ENCODE measurements around the gene CLDN17. TPM values are rescaled to one million over a fixed set of nuclear protein-coding genes. Genes with fewer than 3 reads are reported as not detected.

Gene CLDN17
- not detected in 2 replicates for polyA plus RNA-seq (2014; cell fraction: cytosol; rRNA removed)
- not detected in 2 replicates for polyA plus RNA-seq (2014; cell fraction: nucleus; rRNA removed)

DNA sequence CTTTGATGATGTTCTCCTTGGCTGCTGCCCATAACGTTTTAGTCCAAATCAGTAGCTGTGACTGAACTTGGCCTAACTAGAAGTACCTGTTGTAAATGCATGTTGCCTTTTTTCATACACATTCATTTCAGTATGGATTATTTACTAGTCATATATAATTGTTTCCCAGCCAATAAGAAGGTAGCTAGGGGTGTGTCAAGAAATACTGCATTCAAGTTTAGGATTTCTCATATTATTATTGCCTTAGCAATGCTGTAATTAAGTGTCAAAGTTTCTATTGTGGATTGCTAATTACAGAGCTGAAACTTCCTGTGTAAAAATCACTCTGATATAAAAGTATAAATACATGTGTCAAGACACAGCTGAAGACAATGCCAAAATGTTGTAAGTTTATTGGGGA lies at the start of gene CLDN17:
TSS of gene CLDN17 (minus strand) at position 101 of the 400 bp plus-strand sequence. CDS start 188 bp downstream, outside the sequence.
- DNase-seq (ENCODE audit: low spot score) = no peak

DNA sequence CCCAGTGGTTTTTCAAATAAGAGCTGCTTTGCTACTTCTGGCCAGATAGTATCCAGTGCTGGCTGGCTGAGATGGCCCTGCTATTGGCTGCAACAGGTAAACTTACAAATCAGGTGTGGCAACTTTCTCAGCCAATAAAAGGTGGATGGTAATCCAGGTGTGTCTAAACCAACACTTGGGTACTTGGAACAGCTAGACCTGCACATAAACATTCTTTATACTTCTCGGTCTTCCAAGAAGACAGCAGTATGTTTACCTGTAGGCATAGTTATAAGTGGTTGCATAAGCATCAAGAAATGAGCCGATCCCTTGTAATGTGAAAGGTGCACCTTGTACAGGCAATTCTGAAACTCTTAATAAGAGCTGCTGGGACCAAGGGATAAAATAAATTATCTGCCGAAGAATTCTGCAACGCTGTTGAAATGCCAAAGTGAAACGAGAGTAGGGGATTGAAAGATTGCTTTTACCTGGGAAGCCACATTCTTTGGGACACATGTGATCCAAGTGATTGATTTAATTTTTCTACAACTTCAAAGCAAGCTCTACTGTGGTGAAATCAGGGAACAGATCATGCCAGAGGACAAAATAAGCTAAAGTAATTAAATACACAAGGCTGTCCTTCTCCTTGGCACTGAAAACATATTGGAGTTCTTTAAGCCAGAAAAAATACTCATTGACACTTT lies 49.6 kb upstream of the CLDN17 start, which contains the start of gene CLDN8:
TSS of gene CLDN8 (minus strand) at position 57 of the 683 bp plus-strand sequence. CDS start 172 bp downstream, outside the sequence.
- no peak for DNase-seq (ENCODE audit: low spot score)

DNA sequence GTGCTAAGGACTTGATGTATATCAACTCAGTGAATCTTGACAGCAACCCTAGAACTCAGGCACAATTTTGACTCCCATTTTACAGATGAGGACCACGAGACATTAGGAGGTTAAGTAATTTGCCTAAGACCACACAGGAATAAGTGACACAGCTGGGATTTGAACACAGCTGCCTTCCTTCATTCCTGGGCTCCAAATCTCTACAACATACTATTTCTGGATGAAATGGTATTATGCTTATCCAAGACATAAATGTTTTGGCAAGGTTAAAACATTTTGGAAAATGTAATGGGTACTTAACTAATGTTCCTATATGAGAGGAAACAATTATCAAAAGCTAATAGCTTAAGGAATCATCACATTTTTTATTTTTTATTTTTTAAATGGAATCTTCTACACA lies 44.5 kb upstream of the CLDN17 start:
- no peak for DNase-seq (ENCODE audit: low spot score)

DNA sequence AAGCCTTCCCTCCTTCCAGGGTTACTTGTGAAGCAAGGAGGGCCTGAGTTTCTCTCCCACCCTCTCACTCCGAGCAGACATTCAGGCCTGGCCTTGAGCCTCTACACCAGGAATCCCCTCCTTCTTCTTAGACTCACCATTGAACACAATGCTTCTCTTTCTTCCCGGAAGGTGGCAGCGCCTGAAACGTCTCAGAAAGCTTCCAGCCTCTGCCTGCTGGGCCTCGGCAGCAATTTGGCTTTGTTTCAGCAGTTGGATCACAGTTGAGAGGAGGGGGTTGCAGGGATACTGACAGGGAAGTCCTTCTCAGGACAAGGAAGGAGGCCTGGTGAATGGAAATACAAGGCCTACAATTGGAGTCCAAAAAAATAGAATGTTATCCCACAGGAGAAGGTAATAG lies 43.0 kb upstream of the CLDN17 start:
- no peak for DNase-seq (ENCODE audit: low spot score)

DNA sequence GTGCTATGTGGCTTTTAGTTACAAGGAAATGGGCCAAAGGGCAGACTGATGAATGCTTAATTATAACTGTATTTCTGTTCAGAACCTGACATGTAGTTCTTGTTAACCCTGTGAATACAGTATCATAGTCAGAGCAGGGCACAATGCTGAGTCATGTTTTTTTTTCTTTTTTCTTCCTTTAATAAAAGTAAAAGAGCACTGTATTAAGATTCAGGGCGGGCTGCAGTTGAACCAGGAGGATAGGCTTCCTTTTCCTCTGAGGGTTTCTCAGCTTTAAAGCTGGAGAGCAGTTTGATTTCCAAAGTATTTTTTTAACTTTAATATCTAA lies 40.6 kb upstream of the CLDN17 start:
- no peak for DNase-seq (ENCODE audit: low spot score)

DNA sequence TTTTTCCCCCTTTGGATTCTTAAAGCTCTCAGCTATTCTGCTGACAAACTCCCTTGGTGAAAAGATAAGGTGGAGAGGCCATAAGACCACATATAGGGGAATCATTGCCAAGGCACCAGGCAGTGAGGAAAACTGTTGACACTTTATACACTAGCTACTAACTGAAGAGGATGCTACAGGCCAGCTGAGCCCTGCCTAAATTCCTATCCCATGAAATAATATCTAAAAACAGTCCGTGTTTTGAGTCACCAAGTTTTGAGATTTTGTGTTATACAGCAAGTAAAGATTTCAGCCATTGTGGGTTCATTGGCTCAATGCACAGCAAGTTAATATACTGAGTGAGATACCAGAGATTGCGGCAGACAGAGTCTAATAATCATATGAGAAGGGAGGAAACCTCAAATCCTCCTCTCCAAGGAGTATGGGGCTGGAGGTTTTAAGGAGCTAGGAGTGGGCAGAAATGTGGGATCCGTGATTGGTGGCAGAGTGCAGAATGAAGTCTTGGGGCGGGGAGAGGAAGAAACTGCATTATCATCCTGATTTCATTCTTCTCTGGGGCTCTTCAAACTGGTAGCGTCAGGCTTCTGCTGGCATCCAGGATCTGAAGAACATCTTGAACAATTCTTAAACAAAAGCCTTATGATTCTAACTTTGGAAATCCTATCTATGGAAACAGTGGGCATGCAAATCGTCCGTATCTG lies 40.1 kb upstream of the CLDN17 start:
- DNase-seq (ENCODE audit: low spot score) = no peak

- no peak for DNase-seq (ENCODE audit: low spot score)
These were observed 33.4 kb upstream of the CLDN17 start for GRCh38 chr21:30200000-30200399.

- DNase-seq (ENCODE audit: low spot score) = peak; percentile 15
These were observed 28.2 kb upstream of the CLDN17 start for GRCh38 chr21:30194701-30195299.

GRCh38 chr21:30193201-30193600 lies 26.6 kb upstream of the CLDN17 start:
- DNase-seq (ENCODE audit: low spot score) = no peak

DNA sequence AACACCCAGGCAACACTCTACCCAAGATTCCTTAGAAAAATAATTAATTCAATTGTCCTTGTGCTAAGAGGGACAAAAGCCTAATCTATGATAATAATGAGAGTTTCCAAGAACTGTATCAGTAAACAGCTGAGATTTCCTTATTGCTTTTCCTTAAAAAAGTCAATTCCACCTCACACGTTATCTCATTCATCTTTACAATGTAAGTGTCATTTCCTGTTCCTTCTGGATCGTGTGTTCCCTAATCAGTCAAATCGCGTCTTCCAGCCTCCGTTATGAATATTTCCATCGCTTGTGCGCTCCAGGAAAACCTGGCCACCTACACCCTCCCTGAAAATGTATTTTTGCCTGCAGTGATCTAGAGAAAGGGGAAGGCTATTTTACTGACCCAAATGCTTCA lies 23.9 kb upstream of the CLDN17 start:
- DNase-seq (ENCODE audit: low spot score) = no peak

GRCh38 chr21:30189773-30190172 lies 23.2 kb upstream of the CLDN17 start:
- no peak for DNase-seq (ENCODE audit: low spot score)

DNA sequence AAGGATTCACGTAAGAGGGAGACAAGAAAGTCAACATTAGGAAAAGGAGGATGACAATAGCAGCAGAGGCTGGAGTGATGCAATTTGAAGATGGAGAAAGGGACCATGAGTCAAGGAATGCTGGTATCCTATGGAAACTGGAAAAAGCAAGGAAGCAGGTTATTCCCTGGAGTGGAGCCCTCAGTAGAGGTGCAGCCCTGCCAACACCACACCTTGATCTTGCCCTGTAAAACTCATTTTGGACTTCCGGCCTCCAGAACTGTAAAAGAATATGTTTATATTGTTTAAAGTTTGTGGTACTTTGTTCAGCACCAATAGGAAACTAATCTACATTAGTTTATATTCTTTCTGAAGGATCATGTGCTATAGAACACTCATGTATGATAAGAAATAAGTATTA lies 19.6 kb upstream of the CLDN17 start:
- no peak for DNase-seq (ENCODE audit: low spot score)

DNA sequence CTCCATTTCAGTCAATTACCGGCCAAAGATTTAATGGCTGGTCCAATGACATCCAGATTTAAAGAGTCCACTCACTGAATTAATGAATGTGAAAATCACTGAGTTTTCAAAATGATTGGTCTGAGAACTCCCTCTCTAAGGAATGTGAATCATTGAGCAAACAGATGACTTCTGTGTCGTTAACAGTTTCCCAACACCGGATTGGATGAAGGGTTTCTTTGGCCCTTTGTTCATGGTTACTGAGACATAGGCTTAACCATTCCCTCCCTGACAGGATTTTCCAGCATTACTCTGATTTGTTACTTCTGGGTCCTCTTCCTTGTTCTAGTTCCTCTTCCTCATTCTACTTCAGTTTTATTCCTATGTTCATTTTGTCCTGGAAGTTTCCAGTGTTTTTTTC lies 1.5 kb upstream of the CLDN17 start:
- no peak for DNase-seq (ENCODE audit: low spot score)

GRCh38 chr21:30166171-30166570 lies 434 bp downstream of the CLDN17 start:
- DNase-seq (ENCODE audit: low spot score) = no peak

DNA sequence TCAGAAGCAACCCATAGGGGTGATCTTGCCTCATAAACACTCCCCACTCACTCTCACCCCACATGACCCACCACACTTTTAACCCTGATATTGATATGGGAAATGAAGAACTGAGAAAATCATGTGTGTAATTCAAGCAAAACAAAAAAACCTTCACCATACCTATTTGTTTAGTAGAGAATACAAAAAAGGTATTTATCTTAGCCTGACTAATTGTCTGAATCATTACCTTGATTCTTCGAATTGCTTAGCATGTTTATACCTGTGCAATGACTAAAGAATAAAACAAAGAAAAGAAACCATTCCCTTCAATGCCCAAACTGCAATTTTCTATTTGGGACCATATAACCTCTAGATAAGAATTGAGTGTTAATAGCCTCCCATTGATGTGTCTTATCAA lies 1.8 kb downstream of the CLDN17 start:
- DNase-seq (ENCODE audit: low spot score) = no peak

DNA sequence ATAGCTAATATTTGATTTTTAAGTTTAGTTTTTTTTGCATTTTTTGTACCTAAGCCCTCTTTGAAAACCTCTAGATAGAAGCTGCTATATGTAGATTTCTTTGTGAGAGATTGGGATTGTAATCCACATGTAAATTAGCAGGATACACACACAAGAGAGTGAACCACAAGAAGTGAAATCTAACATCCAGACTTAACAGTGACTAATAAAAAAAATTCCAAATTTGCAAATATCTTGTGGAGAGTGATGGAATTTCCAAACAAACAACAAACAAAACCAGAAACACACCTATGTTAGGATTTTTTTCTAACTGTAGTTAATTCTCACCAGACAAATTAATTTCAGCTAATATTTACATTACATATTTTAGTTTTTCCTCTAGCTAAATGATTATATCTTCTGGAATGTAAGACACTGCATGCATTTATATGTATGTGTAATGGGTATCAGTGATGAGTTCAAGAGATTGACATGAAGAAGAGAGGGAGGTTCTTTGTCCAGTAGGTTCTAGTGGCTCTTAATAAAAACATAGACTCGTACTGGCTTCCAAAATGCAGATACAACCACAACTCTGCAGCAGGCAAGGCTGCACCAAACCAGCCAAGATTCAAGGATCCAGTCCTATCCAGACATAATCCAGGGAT lies 12.8 kb downstream of the CLDN17 start:
- DNase-seq (ENCODE audit: low spot score) = no peak

DNA sequence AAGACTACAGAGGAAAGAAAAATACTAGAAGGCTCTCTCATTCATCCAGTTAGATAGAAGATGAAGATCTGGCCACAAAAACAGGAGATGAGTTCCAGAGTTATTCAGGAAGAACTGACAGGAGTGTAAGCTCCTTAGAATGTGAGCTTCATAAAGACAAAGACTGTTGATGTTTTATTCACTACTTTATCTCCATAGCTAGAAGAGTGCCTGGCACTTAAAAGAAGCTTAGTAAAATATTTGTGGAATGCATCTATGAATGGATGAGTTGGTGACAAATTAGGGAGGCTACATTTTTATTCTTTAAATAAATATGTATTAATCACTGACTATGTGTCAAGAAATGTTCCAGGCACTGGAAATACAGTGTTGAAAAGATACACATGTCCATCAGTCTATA lies 13.8 kb downstream of the CLDN17 start:
- no peak for DNase-seq (ENCODE audit: low spot score)

DNA sequence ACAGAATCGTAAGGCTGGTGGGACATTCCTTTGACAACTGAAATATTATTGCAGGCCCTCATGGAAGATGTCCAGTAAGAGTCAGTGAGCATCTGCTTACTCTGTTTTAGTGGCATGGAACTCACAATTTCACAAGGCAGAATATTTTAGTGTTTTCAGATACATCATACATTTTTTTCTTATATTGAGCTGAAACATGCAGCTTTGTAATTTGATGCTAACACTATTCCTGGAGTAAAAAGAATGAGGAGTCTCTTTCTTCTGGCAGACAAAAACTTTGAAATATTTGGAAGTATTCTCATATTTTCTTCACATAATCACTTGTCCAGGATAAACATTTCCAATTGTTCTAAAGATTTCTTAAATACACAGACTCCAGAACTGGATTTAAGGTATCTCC lies 17.7 kb downstream of the CLDN17 start:
- no peak for DNase-seq (ENCODE audit: low spot score)

- no peak for DNase-seq (ENCODE audit: low spot score)
These were observed 19.9 kb downstream of the CLDN17 start for GRCh38 chr21:30146558-30147282.

DNA sequence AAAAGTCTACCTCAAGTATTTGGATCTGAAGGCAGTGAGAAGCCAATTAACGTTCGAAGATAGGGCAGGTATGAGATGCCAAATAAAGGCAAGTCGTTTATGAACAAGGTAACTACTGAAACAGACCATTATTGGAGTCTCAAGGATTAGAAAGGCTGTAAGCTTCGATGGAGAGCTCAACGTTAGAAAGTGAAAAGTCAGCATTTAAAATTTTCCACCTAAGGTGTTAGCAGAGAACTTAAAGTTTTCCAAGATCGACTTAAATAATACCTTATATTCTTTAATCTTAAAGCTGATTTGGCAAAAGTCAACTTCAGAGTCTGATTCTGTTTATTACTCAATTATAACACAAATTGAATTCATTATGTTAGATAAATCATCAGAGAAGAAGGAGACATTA lies 28.1 kb downstream of the CLDN17 start:
- DNase-seq (ENCODE audit: low spot score) = no peak

DNA sequence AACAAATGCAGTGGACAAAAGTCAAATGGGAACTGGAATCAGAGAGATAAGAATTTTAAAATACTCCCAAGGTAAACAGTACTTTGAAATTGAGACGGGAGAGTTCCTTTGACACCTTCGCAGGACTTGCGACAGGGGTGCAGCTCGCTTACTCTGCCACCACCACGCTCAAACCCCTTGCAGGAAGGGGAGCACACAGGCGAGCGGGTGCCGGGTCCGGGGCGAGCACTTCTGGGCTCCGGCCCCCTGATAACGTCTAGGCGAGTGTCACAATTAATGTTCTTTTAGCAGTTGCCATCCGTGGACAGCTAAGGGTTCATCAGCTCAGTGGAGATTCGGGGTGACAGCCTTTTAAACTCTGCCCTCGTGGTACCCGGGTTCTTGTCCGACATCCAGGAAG lies 37.4 kb downstream of the CLDN17 start:
- DNase-seq (ENCODE audit: low spot score) = no peak

DNA sequence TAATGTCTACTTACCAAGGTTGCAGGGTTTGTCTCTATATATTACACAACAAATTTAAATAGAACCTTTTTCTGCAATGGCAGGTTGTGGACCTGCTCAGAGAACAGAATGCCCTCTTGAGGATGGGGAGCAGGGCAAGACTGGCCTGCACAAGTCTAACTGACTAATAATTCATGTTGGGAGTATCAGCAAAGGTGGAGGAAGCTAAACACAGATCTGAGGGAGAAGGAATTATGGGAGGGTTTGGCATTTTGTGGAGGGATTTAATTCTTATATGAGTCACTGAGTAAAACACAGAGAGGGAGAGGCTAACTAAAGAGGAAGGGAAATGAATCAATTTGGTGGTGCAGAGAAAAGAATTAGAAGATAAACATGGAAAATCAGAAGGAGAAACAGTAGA lies 40.0 kb downstream of the CLDN17 start:
- DNase-seq (ENCODE audit: low spot score) = no peak
